Measurements from ENCODE around the gene NRSN2.

NRSN2 gene

GRCh38 chr20:305745-306144, 41.2 kb upstream of the NRSN2 start:
- H3K4me3 ChIP-seq (ENCODE audit: low read depth, low read length) = no peak overlapping the region
- DNase-seq (ENCODE audit: low read depth) = no peak
- TF ChIP-seq CTCF (IDR thresholded peaks at IDR 0.05; ENCODE audit: low read depth, low read length) = no peak
- no peak for TF ChIP-seq MAX (IDR thresholded peaks at IDR 0.05; ENCODE audit: low read depth, low read length)
- TF ChIP-seq MYC (IDR thresholded peaks at IDR 0.05; ENCODE audit: low read depth, low read length) = no peak
- TF ChIP-seq POLR2A (IDR thresholded peaks at IDR 0.05; ENCODE audit: extremely low read depth, insufficient read length) = no peak

GRCh38 chr20:308427-309038, 38.4 kb upstream of the NRSN2 start:
- DNase-seq (ENCODE audit: low read depth) = no peak
- H3K4me3 ChIP-seq (ENCODE audit: low read depth, low read length) = no peak overlapping the region
- TF ChIP-seq POLR2A (IDR thresholded peaks at IDR 0.05; ENCODE audit: extremely low read depth, insufficient read length) (no peak), CTCF (IDR thresholded peaks at IDR 0.05; ENCODE audit: low read depth, low read length) (no peak), MYC (IDR thresholded peaks at IDR 0.05; ENCODE audit: low read depth, low read length) (no peak), MAX (IDR thresholded peaks at IDR 0.05; ENCODE audit: low read depth, low read length) (no peak)

GRCh38 chr20:309306-309840, 37.5 kb upstream of the NRSN2 start:
- no peak for DNase-seq (ENCODE audit: low read depth)
- TF ChIP-seq MYC (IDR thresholded peaks at IDR 0.05; ENCODE audit: low read depth, low read length) (no peak; the same call in 1 of the 2 replicates), POLR2A (IDR thresholded peaks at IDR 0.05; ENCODE audit: extremely low read depth, insufficient read length) (no peak), CTCF (IDR thresholded peaks at IDR 0.05; ENCODE audit: low read depth, low read length) (no peak), MAX (IDR thresholded peaks at IDR 0.05; ENCODE audit: low read depth, low read length) (no peak)
- no peak overlapping the region for H3K4me3 ChIP-seq (ENCODE audit: low read depth, low read length)

GRCh38 chr20:309841-310644, 36.9 kb upstream of the NRSN2 start:
- peak; percentile 47 for DNase-seq (ENCODE audit: low read depth)
- H3K4me3 ChIP-seq (ENCODE audit: low read depth, low read length) = no peak overlapping the region
- TF ChIP-seq CTCF (IDR thresholded peaks at IDR 0.05; ENCODE audit: low read depth, low read length) = no peak
- TF ChIP-seq MYC (IDR thresholded peaks at IDR 0.05; ENCODE audit: low read depth, low read length) = no peak
- no peak for TF ChIP-seq MAX (IDR thresholded peaks at IDR 0.05; ENCODE audit: low read depth, low read length)
- no peak for TF ChIP-seq POLR2A (IDR thresholded peaks at IDR 0.05; ENCODE audit: extremely low read depth, insufficient read length)

GRCh38 chr20:310645-311044, 36.3 kb upstream of the NRSN2 start:
- TF ChIP-seq CTCF (IDR thresholded peaks at IDR 0.05; ENCODE audit: low read depth, low read length) = no peak
- TF ChIP-seq MAX (IDR thresholded peaks at IDR 0.05; ENCODE audit: low read depth, low read length) = no peak
- no peak for TF ChIP-seq POLR2A (IDR thresholded peaks at IDR 0.05; ENCODE audit: extremely low read depth, insufficient read length)
- DNase-seq (ENCODE audit: low read depth) = no peak
- H3K4me3 ChIP-seq (ENCODE audit: low read depth, low read length) = no peak overlapping the region

Measured in NB4 (cell line).